ENCODE data around the gene TNMD.

TNMD gene

DNA sequence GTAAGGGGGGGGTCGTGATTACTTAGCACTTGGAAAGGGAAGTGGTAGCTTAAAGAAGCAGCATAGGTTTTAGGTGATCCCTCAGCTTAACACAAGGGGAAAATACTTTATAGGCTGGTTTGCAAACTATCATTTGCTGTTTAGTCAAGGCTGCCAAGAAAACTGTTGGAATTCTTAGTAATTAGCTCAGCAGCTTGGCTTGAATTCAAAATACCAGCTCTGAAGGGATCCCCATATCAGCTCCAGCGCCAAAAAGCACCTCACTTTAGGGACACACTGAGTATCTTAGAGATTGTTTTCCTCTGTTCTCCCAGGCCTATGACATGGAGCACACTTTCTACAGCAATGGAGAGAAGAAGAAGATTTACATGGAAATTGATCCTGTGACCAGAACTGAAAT lies 8.8 kb downstream of the TNMD start:
- DNase-seq (ENCODE audit: low read depth), result no peak
- H3K4me3 ChIP-seq (ENCODE audit: low read depth, low read length), result no peak overlapping the region
- no peak for TF ChIP-seq CTCF (IDR thresholded peaks at IDR 0.05; ENCODE audit: low read depth, low read length)
- TF ChIP-seq, protein P1, sequence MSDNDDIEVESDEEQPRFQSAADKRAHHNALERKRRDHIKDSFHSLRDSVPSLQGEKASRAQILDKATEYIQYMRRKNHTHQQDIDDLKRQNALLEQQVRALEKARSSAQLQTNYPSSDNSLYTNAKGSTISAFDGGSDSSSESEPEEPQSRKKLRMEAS (IDR thresholded peaks at IDR 0.05; ENCODE audit: low read depth, low read length), result no peak
- TF ChIP-seq MYC (IDR thresholded peaks at IDR 0.05; ENCODE audit: low read depth, low read length), result no peak
- TF ChIP-seq POLR2A (IDR thresholded peaks at IDR 0.05; ENCODE audit: extremely low read depth, insufficient read length), result no peak

GRCh38 chrX:100596601-100597000 lies 11.9 kb downstream of the TNMD start:
- DNase-seq (ENCODE audit: low read depth), result no peak
- TF ChIP-seq CTCF (IDR thresholded peaks at IDR 0.05; ENCODE audit: low read depth, low read length) (no peak), MYC (IDR thresholded peaks at IDR 0.05; ENCODE audit: low read depth, low read length) (no peak), POLR2A (IDR thresholded peaks at IDR 0.05; ENCODE audit: extremely low read depth, insufficient read length) (no peak)
- TF ChIP-seq, protein P1 (IDR thresholded peaks at IDR 0.05; ENCODE audit: low read depth, low read length), result no peak
- no peak overlapping the region for H3K4me3 ChIP-seq (ENCODE audit: low read depth, low read length)

- no peak for DNase-seq (ENCODE audit: low read depth)
- H3K4me3 ChIP-seq (ENCODE audit: low read depth, low read length), result no peak overlapping the region
- TF ChIP-seq, protein P1 (IDR thresholded peaks at IDR 0.05; ENCODE audit: low read depth, low read length), result no peak
- no peak for TF ChIP-seq CTCF (IDR thresholded peaks at IDR 0.05; ENCODE audit: low read depth, low read length)
- no peak for TF ChIP-seq MYC (IDR thresholded peaks at IDR 0.05; ENCODE audit: low read depth, low read length)
Observed at GRCh38 chrX:100599456-100599855, 14.7 kb downstream of the TNMD start.

DNA sequence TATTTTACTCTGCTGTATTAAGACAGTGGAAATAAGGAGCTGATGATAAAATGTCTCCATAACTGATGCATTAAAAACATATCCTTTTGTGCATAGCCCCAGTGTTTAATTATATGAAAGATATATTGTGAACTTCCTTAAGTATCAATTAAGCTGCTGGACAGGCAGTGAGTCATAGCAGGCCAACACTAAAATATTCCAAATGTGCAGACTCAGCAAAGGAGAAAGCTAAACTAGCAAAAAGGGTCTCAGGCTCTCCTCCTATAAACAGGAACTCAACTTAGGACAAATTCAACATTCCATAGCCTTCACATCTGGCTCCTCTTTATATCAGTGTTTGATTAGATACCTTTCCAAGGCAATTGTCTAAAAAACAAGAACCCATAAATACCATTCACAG lies 15.6 kb downstream of the TNMD start:
- no peak for TF ChIP-seq CTCF (IDR thresholded peaks at IDR 0.05; ENCODE audit: low read depth, low read length)
- TF ChIP-seq POLR2A (IDR thresholded peaks at IDR 0.05; ENCODE audit: extremely low read depth, insufficient read length), result no peak
- no peak for TF ChIP-seq MYC (IDR thresholded peaks at IDR 0.05; ENCODE audit: low read depth, low read length)
- TF ChIP-seq, protein P1 (IDR thresholded peaks at IDR 0.05; ENCODE audit: low read depth, low read length), result no peak

DNA sequence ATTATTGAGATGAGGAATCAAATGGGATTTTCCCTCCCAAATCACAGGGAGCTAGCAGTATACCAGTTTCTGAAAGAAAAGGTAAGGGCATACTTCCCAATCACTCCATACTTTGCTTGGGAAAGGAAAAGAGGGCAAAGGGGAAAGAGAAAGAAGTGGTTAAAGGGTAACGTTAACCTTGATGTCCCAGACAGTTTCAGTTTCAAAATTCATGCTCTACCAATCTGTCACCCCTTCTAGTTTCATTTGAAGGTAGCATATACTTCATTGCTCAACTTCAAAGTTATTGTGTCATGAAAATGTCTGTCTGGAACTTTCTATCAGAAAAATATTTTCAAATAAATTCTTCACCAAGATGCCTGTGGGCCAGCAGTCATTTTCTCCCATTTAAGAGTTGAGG lies 16.0 kb downstream of the TNMD start:
- DNase-seq (ENCODE audit: low read depth), result no peak
- no peak for TF ChIP-seq POLR2A (IDR thresholded peaks at IDR 0.05; ENCODE audit: extremely low read depth, insufficient read length)
- TF ChIP-seq CTCF (IDR thresholded peaks at IDR 0.05; ENCODE audit: low read depth, low read length), result no peak
- no peak overlapping the region for H3K4me3 ChIP-seq (ENCODE audit: low read depth, low read length)

More for the DNA sequence above, 15.6 kb downstream of the TNMD start:
- DNase-seq (ENCODE audit: low read depth), result no peak
- no peak overlapping the region for H3K4me3 ChIP-seq (ENCODE audit: low read depth, low read length)

GRCh38 chrX:100606753-100607152 lies 22.0 kb downstream of the TNMD start:
- peak; percentile 33 for DNase-seq (ENCODE audit: low read depth)
- H3K4me3 ChIP-seq (ENCODE audit: low read depth, low read length), result no peak overlapping the region
- TF ChIP-seq POLR2A (IDR thresholded peaks at IDR 0.05; ENCODE audit: extremely low read depth, insufficient read length), result no peak
- TF ChIP-seq, protein P1 (IDR thresholded peaks at IDR 0.05; ENCODE audit: low read depth, low read length), result no peak
- no peak for TF ChIP-seq MYC (IDR thresholded peaks at IDR 0.05; ENCODE audit: low read depth, low read length)
- no peak for TF ChIP-seq CTCF (IDR thresholded peaks at IDR 0.05; ENCODE audit: low read depth, low read length)
